CD14-positive monocyte (primary cell): Measurements from ENCODE around the gene STK38L. TPM values are rescaled to one million over a fixed set of nuclear protein-coding genes. Genes with fewer than 3 reads are reported as not detected.

Source experiments
- DNase-seq, 3 donors: peaks; one replicate each; pipeline ENCODE4 v3.0.0-alpha.2; 2011 to 2022
- H2AFZ ChIP-seq: 2 replicates; pipeline ENCODE4 v1.6.0; 2012; ENCODE audit warnings: mild to moderate bottlenecking, low read depth, low read length, inconsistent platforms; ENCODE audit not compliant: insufficient read depth, poor library complexity, severe bottlenecking
- H3K27ac ChIP-seq, 2 donors: 1 replicate in 1 of 2; 2 replicates in 1 of 2; pipeline ENCODE4 v1.5.1; 2012 to 2013; ENCODE audit warnings: low read length in 2 of 2, control low read depth in 1 of 2, inconsistent platforms in 1 of 2, low read depth in 1 of 2, mild to moderate bottlenecking in 1 of 2
- H3K27me3 ChIP-seq, 2 donors: one replicate each; pipeline versions ENCODE4 v1.6.0 to v1.6.1; 2011 to 2013; ENCODE audit warnings: low read length in 2 of 2; ENCODE audit not compliant: control insufficient read depth in 2 of 2, insufficient read depth in 2 of 2
- H3K36me3 ChIP-seq, 2 donors: replicated peaks in 1 of 2; 1 replicate in 1 of 2; 2 replicates in 1 of 2; pipeline versions ENCODE4 v1.5.1 to v1.6.1; 2012 to 2013; ENCODE audit warnings: low read length in 2 of 2, control low read depth in 1 of 2, inconsistent platforms in 1 of 2, mild to moderate bottlenecking in 1 of 2; ENCODE audit not compliant: insufficient read depth in 2 of 2, control insufficient read depth in 1 of 2
- H3K4me1 ChIP-seq, 2 donors: 1 replicate in 1 of 2; 2 replicates in 1 of 2; pipeline versions ENCODE4 v1.5.1 to v1.6.1; 2012 to 2013; ENCODE audit warnings: low read length in 2 of 2, control low read depth in 1 of 2, inconsistent platforms in 1 of 2, mild to moderate bottlenecking in 1 of 2, moderate library complexity in 1 of 2; ENCODE audit not compliant: insufficient read depth in 2 of 2, control insufficient read depth in 1 of 2
- H3K4me2 ChIP-seq: replicated peaks from 2 replicates; pipeline ENCODE3; 2012; ENCODE audit warnings: low read length, moderate library complexity, mild to moderate bottlenecking; ENCODE audit not compliant: poor library complexity, severe bottlenecking; ENCODE audit errors: extremely low read depth
- H3K4me3 ChIP-seq, 3 experiments: fragments of 200-600 bp in 1 of 3; sonication (generic) in 1 of 3; replicated peaks in 1 of 3; 1 replicate in 2 of 3; 2 replicates in 1 of 3; pipeline ENCODE4 v1.5.1; 2011 to 2013; ENCODE audit warnings: low read length in 3 of 3, mild to moderate bottlenecking in 3 of 3, control low read depth in 2 of 3, low read depth in 2 of 3, inconsistent platforms in 1 of 3, moderate library complexity in 1 of 3
- H3K79me2 ChIP-seq: 2 replicates; pipeline ENCODE4 v1.6.0; 2012; ENCODE audit warnings: mild to moderate bottlenecking, control low read depth, inconsistent platforms, low read length, moderate library complexity; ENCODE audit not compliant: insufficient read depth
- H3K9ac ChIP-seq: 2 replicates; pipeline ENCODE4 v1.6.0; 2017; ENCODE audit warnings: low read length, mild to moderate bottlenecking; ENCODE audit not compliant: insufficient read depth, poor library complexity, severe bottlenecking
- H3K9me3 ChIP-seq, 2 donors: replicated peaks in 1 of 2; 1 replicate in 1 of 2; 2 replicates in 1 of 2; pipeline versions ENCODE4 v1.5.1 to v1.6.1; 2012 to 2013; ENCODE audit warnings: low read length in 2 of 2, control low read depth in 1 of 2; ENCODE audit not compliant: control insufficient read depth in 1 of 2, insufficient read depth in 1 of 2
- H4K20me1 ChIP-seq: 2 replicates; pipeline ENCODE4 v1.6.0; 2012; ENCODE audit warnings: mild to moderate bottlenecking, low read length, control low read depth, moderate library complexity; ENCODE audit not compliant: insufficient read depth
- H3K27ac Mint-ChIP-seq, 7 donors: one replicate each; pipeline ENCODE4 v1.8.0; 2020; ENCODE audit warnings: mild to moderate bottlenecking in 7 of 7, mixed read lengths in 7 of 7, moderate library complexity in 6 of 7, inconsistent platforms in 2 of 7
- H3K27me3 Mint-ChIP-seq, 3 donors: one replicate each; pipeline ENCODE4 v1.8.0; 2021 to 2022; ENCODE audit warnings: low read depth in 3 of 3, mild to moderate bottlenecking in 3 of 3, mixed read lengths in 3 of 3, moderate library complexity in 3 of 3, inconsistent platforms in 1 of 3
- H3K36me3 Mint-ChIP-seq, 2 donors: one replicate each; pipeline ENCODE4 v1.8.0; 2020; ENCODE audit warnings: mixed read lengths in 2 of 2, inconsistent platforms in 1 of 2, mild to moderate bottlenecking in 1 of 2
- H3K4me1 Mint-ChIP-seq: one replicate; pipeline ENCODE4 v1.8.0; 2020; ENCODE audit warnings: mild to moderate bottlenecking, mixed read lengths
- H3K4me3 Mint-ChIP-seq, 2 donors: one replicate each; pipeline ENCODE4 v1.8.0; 2020; ENCODE audit warnings: mild to moderate bottlenecking in 2 of 2, mixed read lengths in 2 of 2, moderate library complexity in 1 of 2
- H3K9me3 Mint-ChIP-seq, 7 donors: one replicate each; pipeline ENCODE4 v1.8.0; 2020 to 2022; ENCODE audit warnings: mixed read lengths in 7 of 7, mild to moderate bottlenecking in 6 of 7, moderate library complexity in 6 of 7, inconsistent platforms in 2 of 7
- whole genome bisulfite sequencing: methylation state at CpG from one replicate; pipeline ENCODE4 v1.1.5; 2013; ENCODE audit warnings: missing lambda C conversion rate; ENCODE audit not compliant: insufficient coverage; 5-methylcytosine and 5-hydroxymethylcytosine counted together
- intact Hi-C, 2 donors: fragments of 100-400 bp; cut with micrococcal nuclease; formaldehyde crosslinking; loops; one replicate each; pipeline versions ENCODE4 v1.15.0 to v1.15.1; 2023
- polyA plus RNA-seq, 3 donors: library from polyadenylated mRNA; depleted of rRNA in 1 of 3; unstranded in 2 of 3; stranded (reverse) in 1 of 3; fragments of 300-500 nt in 2 of 3; fragments of >200 nt in 1 of 3; fragmentation: Illumina TruSeq in 2 of 3; gene quantifications; 1 replicate in 2 of 3; 2 replicates in 1 of 3; pipeline ENCODE4 v1.2.3, GENCODE V29; 2012 to 2021
- TF ChIP-seq, protein P1 (sequence below): fragments of 200-600 bp; IDR thresholded peaks from one replicate; pipeline ENCODE4 v1.8.0; 2022; ENCODE audit warnings: antibody characterized with exemption, mild to moderate bottlenecking

Gene STK38L
- polyA plus RNA-seq, 3 donors = 20.0 to 29.5 (median 20.5) TPM

DNA sequence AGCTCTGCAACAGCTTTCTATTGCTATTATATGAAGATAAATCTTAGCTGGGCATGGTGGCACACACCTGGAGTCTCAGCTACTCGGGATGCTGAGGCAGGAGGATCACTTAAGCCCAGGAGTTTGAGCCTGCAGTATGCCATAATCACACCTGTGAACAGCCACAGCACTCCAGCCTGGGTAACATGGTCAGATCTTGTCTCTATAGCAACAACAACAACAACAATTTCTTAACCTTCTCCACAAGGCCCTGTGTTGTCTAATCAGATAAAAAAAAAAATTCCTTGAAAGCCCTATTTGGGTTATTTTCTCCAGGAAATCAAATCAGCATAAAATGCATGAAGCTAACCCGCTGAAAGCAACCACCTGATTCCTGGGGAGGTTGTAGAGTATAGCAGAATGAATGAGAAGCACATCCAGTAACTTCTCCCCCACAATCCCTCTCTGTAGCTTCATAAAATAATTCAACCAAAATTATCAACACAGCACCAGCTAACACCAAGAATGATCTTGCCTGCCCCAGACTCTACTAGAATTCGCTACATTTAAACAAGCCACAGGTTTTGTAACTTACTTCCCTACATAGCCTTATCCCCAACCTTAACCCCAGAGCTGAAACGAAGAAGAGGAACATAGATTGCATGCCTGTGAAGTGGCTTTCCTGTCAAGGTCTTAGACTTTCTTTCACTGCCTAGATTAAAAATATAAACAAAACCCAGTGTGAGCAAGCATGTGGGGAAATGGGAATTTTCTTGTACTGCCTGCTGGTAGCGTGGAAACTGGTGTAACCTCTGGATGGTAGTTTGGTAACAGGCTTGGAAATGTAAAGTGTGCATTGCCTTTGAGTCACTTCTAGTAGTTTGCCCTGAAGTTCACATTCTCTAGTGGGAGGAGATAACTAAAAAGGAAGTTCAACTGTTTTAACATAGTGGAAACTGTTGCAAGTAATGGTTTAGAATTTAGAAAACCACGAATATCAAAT, 6.0 kb upstream of the STK38L start:
- Mint-ChIP-seq H3K36me3 (no peaks in the 10 kb centered on the region), H3K4me1 (peaks cover 46% of the 10 kb centered on the region), H3K27ac (peak overlapping the region; percentile 88 to 96 (median 94)), H3K27me3 (peaks cover 0 to 1% (median 0%) of the 10 kb centered on the region in 3 donors), H3K4me3 (peak overlapping the region; percentile 55 to 80), H3K9me3 (peaks cover 0 to under 1% (median 0%) of the 10 kb centered on the region in 7 donors)
- 0% methylated on average over 2 of the region's 6 CpGs for WGBS
- H3K4me2 ChIP-seq = peak overlapping the region; percentile 79
- peaks cover 37 to 50% of the 10 kb centered on the region in 2 donors for H3K4me1 ChIP-seq
- no peaks in the 10 kb centered on the region for H3K9me3 ChIP-seq
- H3K27me3 ChIP-seq = no peaks in the 10 kb centered on the region
- intact Hi-C loops = loop anchor here in 1 of 2 donors (10.0 kb wide), 1 partner anchor 213 kb away; the partner anchor contains the start of gene MED21
- DNase-seq = peak; percentile 82 to 95 (median 92)
- peak overlapping the region; percentile 24 for H3K9ac ChIP-seq
- no peak overlapping the region for H2AFZ ChIP-seq
- TF ChIP-seq, protein P1, sequence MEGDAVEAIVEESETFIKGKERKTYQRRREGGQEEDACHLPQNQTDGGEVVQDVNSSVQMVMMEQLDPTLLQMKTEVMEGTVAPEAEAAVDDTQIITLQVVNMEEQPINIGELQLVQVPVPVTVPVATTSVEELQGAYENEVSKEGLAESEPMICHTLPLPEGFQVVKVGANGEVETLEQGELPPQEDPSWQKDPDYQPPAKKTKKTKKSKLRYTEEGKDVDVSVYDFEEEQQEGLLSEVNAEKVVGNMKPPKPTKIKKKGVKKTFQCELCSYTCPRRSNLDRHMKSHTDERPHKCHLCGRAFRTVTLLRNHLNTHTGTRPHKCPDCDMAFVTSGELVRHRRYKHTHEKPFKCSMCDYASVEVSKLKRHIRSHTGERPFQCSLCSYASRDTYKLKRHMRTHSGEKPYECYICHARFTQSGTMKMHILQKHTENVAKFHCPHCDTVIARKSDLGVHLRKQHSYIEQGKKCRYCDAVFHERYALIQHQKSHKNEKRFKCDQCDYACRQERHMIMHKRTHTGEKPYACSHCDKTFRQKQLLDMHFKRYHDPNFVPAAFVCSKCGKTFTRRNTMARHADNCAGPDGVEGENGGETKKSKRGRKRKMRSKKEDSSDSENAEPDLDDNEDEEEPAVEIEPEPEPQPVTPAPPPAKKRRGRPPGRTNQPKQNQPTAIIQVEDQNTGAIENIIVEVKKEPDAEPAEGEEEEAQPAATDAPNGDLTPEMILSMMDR = no peak
- H3K36me3 ChIP-seq = no peaks in the 10 kb centered on the region
- no peaks in the 10 kb centered on the region for H4K20me1 ChIP-seq
- H3K27ac ChIP-seq = peak overlapping the region; percentile 67 to 84
- H3K79me2 ChIP-seq = no peaks in the 10 kb centered on the region
- H3K4me3 ChIP-seq = peak overlapping the region in 2 of 3 experiments; percentile 44 to 70

DNA sequence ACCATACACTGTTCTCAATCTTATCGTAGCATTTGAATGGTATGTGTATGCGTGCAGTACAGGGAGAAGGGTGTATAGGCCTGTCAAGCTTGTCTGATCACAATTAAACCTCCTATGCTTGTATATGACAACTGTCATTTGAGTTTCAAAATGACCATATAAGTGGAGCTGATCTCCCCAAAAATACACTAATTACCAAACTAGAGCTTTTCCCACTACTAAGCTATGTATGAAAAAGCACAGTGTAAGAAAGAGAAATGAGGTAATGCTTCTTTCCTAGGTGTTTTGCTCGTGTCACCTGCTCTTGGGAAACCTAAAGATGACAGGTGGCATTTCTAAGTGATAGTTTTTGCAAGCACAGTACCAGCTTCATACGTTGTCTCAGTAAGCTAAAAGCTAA, 1.1 kb upstream of the STK38L start:
- TF ChIP-seq, protein P1 = no peak
- Histone ChIP-seq H3K9me3 (no peaks in the 10 kb centered on the region), H3K27ac (peak overlapping the region in 1 of 2 donors; percentile 90), H3K9ac (no peak overlapping the region), H2AFZ (no peak overlapping the region), H4K20me1 (peaks cover 6% of the 10 kb centered on the region), H3K4me1 (peaks cover 35 to 53% of the 10 kb centered on the region in 2 donors), H3K27me3 (no peaks in the 10 kb centered on the region), H3K36me3 (no peaks in the 10 kb centered on the region), H3K79me2 (peaks cover 34% of the 10 kb centered on the region), H3K4me3 (no peak overlapping the region), H3K4me2 (no peak overlapping the region)
- intact Hi-C loops = loop anchor here in 1 of 2 donors (5.0 kb wide), 1 partner anchor 66 kb away; no protein-coding TSS in a partner anchor
- H3K4me3 Mint-ChIP-seq = no peak overlapping the region
- peaks cover 0 to 3% (median 0%) of the 10 kb centered on the region in 7 donors for H3K9me3 Mint-ChIP-seq
- no peak for DNase-seq
- H3K36me3 Mint-ChIP-seq = peaks cover 0 to 1% of the 10 kb centered on the region in 2 donors
- WGBS = no CpG with 5 or more reads among the region's 4 CpGs
- peaks cover 0 to 1% (median 0%) of the 10 kb centered on the region in 3 donors for H3K27me3 Mint-ChIP-seq
- H3K27ac Mint-ChIP-seq = peak overlapping the region in 5 of 7 donors; percentile 98 to 100 (median 98)
- peaks cover 54% of the 10 kb centered on the region for H3K4me1 Mint-ChIP-seq
